Transverse colon (tissue), 4 donors: ENCODE data around the gene KLC4. TPM values are rescaled to one million over a fixed set of nuclear protein-coding genes. Genes with fewer than 3 reads are reported as not detected.
A peak's percentile ranks its signal among the peaks of the same experiment; 100 is the strongest.

Source experiments
- DNase-seq: peaks from one replicate; pipeline ENCODE4 v3.0.0-alpha.2; 2019
- H3K27ac ChIP-seq, 4 donors: fragments of 200-600 bp; sonication (generic); 2 replicates each; pipeline ENCODE4 v1.5.1; 2016 to 2018; ENCODE audit warnings: inconsistent platforms in 4 of 4
- H3K27me3 ChIP-seq: fragments of 200-600 bp; sonication (generic); 2 replicates; pipeline ENCODE4 v1.5.1; 2017; ENCODE audit warnings: inconsistent platforms
- H3K36me3 ChIP-seq, 4 donors: fragments of 200-600 bp; sonication (generic); 2 replicates each; pipeline ENCODE4 v1.5.1; 2017 to 2019; ENCODE audit warnings: inconsistent platforms in 4 of 4
- H3K4me1 ChIP-seq, 4 donors: fragments of 200-600 bp; sonication (generic); 2 replicates each; pipeline ENCODE4 v1.5.1; 2017 to 2020; ENCODE audit warnings: inconsistent platforms in 4 of 4
- H3K4me3 ChIP-seq, 4 donors: fragments of 200-600 bp; sonication (generic); 1 replicate in 1 of 4; 2 replicates in 3 of 4; pipeline versions ENCODE4 v1.5.1 to v1.6.1; 2017 to 2019; ENCODE audit warnings: inconsistent platforms in 4 of 4
- H3K9me3 ChIP-seq, 2 donors: fragments of 200-600 bp; sonication (generic); 2 replicates each; pipeline ENCODE4 v1.5.1; 2017 to 2019; ENCODE audit warnings: inconsistent platforms in 2 of 2
- EP300 ChIP-seq: sonication (generic); formaldehyde crosslinking; IDR thresholded peaks from one replicate; pipeline ENCODE4 v1.6.1; 2017; ENCODE audit warnings: antibody characterized with exemption, low read depth
- POLR2A ChIP-seq: fragments of 450-650 bp; IDR thresholded peaks from one replicate; pipeline ENCODE4 v1.6.1; 2016; ENCODE audit warnings: antibody characterized with exemption, mild to moderate bottlenecking, moderate library complexity
- POLR2AphosphoS5 ChIP-seq, 3 donors: sonication (generic); formaldehyde crosslinking; IDR thresholded peaks; one replicate each; pipeline ENCODE4 v1.6.1; 2016; ENCODE audit warnings: antibody characterized with exemption in 3 of 3
- WGBS, 2 donors: methylation state at CpG; one replicate each; pipeline ENCODE4 v1.1.5; 2018; ENCODE audit warnings: low coverage in 1 of 2; 5-methylcytosine and 5-hydroxymethylcytosine counted together
- in situ Hi-C, 4 donors: fragments of 200-750 bp; cut with MboI; loops; one replicate each; pipeline versions ENCODE4 v1.15.0 to v1.15.1; 2017; ENCODE audit warnings: low sequenced_read_pairs in 3 of 4, low pct_ligation_motif_present in 1 of 4, low pct_unique_long_range_greater_than_20kb in 1 of 4
- intact Hi-C: fragments of 100-400 bp; cut with DNase I; formaldehyde crosslinking; loops from one replicate; pipeline ENCODE4 v1.15.1; 2023; ENCODE audit warnings: low total_unique reads
- total RNA-seq, 4 donors: library from RNA; depleted of rRNA; stranded (reverse); fragments of >200 nt; gene quantifications; one replicate each; pipeline ENCODE4 v1.1.0, GENCODE V29; 2016
- TF ChIP-seq, protein P1 (sequence below), 5 experiments: fragments of 200-600 bp in 3 of 5; fragments of 450-650 bp in 2 of 5; sonication (generic) in 3 of 5; IDR thresholded peaks; 1 replicate in 2 of 5; 2 replicates in 3 of 5; pipeline ENCODE4 v1.5.1; 2016 to 2017; ENCODE audit warnings: antibody characterized with exemption in 5 of 5, inconsistent platforms in 3 of 5, mild to moderate bottlenecking in 2 of 5, moderate library complexity in 1 of 5

The KLC4 gene
- total RNA-seq, 4 donors from 2014 or later: 91.9 to 296 (median 159) TPM

DNA sequence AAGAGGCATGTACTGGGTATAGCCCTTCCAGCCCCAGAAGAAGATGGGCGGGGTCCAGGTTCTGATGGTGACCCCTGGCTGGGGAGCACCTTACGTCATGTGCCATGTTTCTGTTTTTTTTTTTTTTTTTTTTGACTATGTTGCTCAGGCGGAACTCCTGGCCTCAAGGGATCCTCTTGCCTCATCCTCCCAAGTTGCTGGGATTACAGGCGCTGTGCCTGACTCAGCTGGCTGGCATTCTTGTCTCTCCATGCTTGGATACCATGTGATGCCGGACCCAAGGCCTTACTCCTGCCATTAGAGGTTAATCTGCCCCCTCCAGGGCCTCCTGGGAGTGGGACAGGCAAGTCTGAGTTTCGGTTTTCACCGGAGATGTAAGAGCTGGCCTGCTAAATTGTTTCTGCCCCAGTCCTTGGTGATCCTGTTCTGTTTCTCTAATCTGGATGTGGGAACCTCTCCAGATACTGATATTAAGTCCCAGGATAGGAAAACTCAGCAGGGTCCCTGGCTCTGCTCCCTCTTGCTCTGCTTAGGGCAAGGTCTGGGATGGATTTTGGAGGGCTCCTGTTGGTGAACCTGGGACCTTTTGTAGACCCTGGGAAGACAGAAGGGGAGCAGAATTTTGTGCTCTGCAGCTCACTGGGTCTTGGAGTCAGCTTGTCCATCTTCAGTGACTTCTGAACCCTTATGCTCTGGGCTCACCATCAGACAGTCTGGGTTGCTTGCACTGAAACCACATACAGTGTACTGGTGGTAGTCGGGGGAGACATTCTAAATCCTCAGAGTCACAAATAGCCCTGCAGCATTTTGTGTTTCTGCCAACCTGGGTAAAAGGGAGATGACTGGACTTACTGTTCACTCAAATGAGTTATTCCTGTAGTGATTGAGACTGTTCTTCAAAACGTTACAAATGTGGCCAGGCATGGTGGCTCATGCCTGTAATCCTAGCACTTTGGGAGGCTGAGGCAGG lies 61.8 kb downstream of the KLC4 start:
- Histone ChIP-seq H3K9me3 (no peaks in the 10 kb centered on the region), H3K4me1 (peaks cover 0 to 12% (median 3%) of the 10 kb centered on the region in 4 donors), H3K27ac (peak overlapping the region in 3 of 4 donors; percentile 20 to 45 (median 44)), H3K36me3 (no peaks in the 10 kb centered on the region), H3K4me3 (no peak overlapping the region), H3K27me3 (no peaks in the 10 kb centered on the region)
- TF ChIP-seq, protein P1, sequence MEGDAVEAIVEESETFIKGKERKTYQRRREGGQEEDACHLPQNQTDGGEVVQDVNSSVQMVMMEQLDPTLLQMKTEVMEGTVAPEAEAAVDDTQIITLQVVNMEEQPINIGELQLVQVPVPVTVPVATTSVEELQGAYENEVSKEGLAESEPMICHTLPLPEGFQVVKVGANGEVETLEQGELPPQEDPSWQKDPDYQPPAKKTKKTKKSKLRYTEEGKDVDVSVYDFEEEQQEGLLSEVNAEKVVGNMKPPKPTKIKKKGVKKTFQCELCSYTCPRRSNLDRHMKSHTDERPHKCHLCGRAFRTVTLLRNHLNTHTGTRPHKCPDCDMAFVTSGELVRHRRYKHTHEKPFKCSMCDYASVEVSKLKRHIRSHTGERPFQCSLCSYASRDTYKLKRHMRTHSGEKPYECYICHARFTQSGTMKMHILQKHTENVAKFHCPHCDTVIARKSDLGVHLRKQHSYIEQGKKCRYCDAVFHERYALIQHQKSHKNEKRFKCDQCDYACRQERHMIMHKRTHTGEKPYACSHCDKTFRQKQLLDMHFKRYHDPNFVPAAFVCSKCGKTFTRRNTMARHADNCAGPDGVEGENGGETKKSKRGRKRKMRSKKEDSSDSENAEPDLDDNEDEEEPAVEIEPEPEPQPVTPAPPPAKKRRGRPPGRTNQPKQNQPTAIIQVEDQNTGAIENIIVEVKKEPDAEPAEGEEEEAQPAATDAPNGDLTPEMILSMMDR (IDR thresholded peaks at IDR 0.05): no peak
- peak in 1 of 3 donors; percentile 22 for TF ChIP-seq POLR2AphosphoS5 (IDR thresholded peaks at IDR 0.05)
- 60 to 74% methylated on average over 1 to 9 of the region's 9 CpGs for WGBS, 2 donors
- DNase-seq: peak; percentile 41
- intact Hi-C loops (no loop called here), in situ Hi-C loops (no loop called here)

- H3K27ac ChIP-seq: peak overlapping the region in 1 of 4 donors; percentile 44
- in situ Hi-C loops: no loop called here
Observed at GRCh38 chr6:43122146-43122545, 62.7 kb downstream of the KLC4 start.

GRCh38 chr6:43123461-43124314 lies 64.3 kb downstream of the KLC4 start:
- WGBS, 2 donors: 77 to 83% methylated on average over 2 to 24 of the region's 25 CpGs
- Histone ChIP-seq H3K9me3 (no peaks in the 10 kb centered on the region), H3K27ac (peak overlapping the region in 2 of 4 donors; percentile 5 to 21), H3K4me1 (peaks cover 0 to 17% (median 4%) of the 10 kb centered on the region in 4 donors), H3K4me3 (no peak overlapping the region), H3K36me3 (no peaks in the 10 kb centered on the region), H3K27me3 (no peaks in the 10 kb centered on the region)
- DNase-seq: no peak
- in situ Hi-C loops: no loop called here
- intact Hi-C loops: no loop called here
- TF ChIP-seq, protein P1 (IDR thresholded peaks at IDR 0.05): no peak
- TF ChIP-seq POLR2A (no peak), POLR2AphosphoS5 (IDR thresholded peaks at IDR 0.05) (no peak), EP300 (no peak)

More at GRCh38 chr6:43122146-43122545, 62.7 kb downstream of the KLC4 start:
- Histone ChIP-seq H3K27me3 (no peaks in the 10 kb centered on the region), H3K4me1 (peaks cover 0 to 13% (median 3%) of the 10 kb centered on the region in 4 donors), H3K4me3 (no peak overlapping the region), H3K9me3 (no peaks in the 10 kb centered on the region), H3K36me3 (no peaks in the 10 kb centered on the region)
- TF ChIP-seq EP300: no peak
- TF ChIP-seq, protein P1 (IDR thresholded peaks at IDR 0.05): no peak
- TF ChIP-seq POLR2AphosphoS5 (IDR thresholded peaks at IDR 0.05): no peak
- no peak for TF ChIP-seq POLR2A
- intact Hi-C loops: no loop called here
- DNase-seq: no peak
- WGBS, 2 donors: 75% methylated on average over 2 of the region's 2 CpGs; no CpG with 5 or more reads in 1 of the 2 donors

DNA sequence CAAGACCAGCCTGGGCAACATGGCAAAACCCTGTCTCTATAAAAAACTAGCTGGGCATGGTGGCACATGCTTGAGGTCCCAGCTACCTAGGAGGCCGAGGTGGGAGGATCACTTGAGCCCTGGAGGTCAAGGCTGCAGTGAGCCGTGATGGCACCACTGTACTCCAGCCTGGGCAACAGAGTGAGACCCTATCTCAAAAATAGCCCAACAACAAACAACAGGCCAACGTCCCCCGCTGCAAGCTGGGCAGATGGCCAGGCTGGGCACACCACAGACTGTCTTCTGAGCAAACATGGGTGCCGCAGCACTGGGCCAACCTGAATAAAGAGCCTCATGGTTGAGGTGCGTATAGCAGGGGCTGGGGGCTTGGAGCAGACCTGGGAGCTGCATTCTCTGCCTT lies 65.0 kb downstream of the KLC4 start:
- in situ Hi-C loops: no loop called here
- TF ChIP-seq, protein P1 (IDR thresholded peaks at IDR 0.05): no peak
- no peak for TF ChIP-seq POLR2A

More for the DNA sequence above, 65.0 kb downstream of the KLC4 start:
- Histone ChIP-seq H3K4me3 (no peak overlapping the region), H3K36me3 (no peaks in the 10 kb centered on the region), H3K9me3 (no peaks in the 10 kb centered on the region), H3K27me3 (no peaks in the 10 kb centered on the region), H3K4me1 (peaks cover 0 to 21% (median 4%) of the 10 kb centered on the region in 4 donors), H3K27ac (no peak overlapping the region)
- 74 to 76% methylated on average over 3 to 6 of the region's 6 CpGs for WGBS, 2 donors
- intact Hi-C loops: no loop called here
- no peak for DNase-seq
